Esophagus mucosa (tissue), 1 donor: ENCODE measurements around the gene EIF3F. TPM values are rescaled to one million over a fixed set of nuclear protein-coding genes. Genes with fewer than 3 reads are reported as not detected.

Experiments
- ATAC-seq: fragments of 200-7000 bp; cut with Tn5 transposase; one replicate; pipeline ENCODE4 v1.9.1; 2020
- total RNA-seq: library from RNA; stranded (reverse); gene quantifications from one replicate; pipeline ENCODE4 v1.2.4, GENCODE V29; 2023
- donor health status: DM: yes; HTN: yes; CAD: no.

Gene EIF3F
- total RNA-seq, 1 donor from 2014 or later, result 206 TPM

DNA sequence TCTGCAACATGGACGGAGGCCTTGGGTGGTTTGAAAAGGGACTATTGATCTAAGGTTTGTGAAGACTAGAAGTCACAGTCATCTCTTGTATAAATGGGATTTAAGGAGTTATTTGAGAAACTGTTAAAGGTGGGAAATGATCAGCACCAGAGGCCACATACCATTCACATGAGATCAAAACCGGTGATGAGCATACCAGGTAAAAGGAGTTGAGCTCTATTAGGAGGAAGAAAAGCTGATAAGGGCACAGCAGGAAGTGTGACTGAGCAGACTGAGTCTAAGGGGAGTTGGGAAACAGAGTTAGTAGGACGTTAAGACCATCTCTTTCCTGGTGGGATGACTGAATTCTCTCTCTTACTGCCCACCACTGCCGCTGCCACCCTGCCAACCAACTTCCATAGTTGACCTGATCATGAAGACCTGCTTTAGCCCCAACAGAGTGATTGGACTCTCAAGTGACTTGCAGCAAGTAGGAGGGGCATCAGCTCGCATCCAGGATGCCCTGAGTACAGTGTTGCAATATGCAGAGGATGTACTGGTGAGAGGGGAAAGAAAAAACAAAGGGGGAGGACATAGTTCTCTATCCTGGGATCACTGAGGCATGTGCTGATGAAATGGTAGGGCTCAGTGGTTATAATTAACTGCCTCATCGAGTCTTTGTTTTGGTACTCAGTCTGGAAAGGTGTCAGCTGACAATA, 7.6 kb downstream of the EIF3F start:
- no peak for ATAC-seq

DNA sequence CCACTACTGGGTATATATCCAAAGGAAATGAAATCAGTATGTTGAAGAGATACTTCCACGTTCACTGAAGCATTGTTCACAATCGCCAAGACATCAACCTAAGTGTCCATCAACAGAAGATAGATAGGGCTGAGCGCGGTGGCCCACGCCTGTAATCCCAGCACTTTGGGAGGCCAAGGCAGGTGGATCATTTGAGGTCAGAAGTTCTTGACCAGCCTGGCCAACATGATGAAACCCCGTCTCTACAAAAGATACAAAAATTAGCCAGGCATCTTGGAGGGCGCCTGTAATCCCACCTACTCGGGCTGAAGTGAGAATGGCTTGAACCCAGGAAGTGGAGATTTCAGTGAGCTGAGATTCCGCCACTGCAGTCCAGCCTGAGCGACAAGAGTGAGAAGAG, 12.7 kb downstream of the EIF3F start:
- ATAC-seq, result no peak

DNA sequence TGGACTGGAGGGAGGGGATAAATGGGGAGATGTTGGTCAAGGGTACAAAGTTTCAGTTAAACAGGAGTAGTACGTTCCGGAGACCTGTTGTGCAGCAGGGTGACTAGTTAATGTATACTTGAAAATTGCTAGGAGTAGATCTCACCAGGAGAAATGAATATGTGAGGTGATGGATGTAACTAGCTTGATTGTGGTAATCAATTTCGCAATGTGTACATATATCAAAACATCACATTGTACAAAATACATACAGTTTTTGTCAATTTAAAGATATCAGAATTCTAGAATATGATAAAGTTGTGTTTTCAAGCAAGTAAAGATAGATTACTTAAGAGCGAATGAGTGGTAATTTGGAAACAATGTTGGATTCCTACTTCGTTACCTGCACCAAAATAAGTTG, 13.3 kb downstream of the EIF3F start:
- ATAC-seq, result no peak

DNA sequence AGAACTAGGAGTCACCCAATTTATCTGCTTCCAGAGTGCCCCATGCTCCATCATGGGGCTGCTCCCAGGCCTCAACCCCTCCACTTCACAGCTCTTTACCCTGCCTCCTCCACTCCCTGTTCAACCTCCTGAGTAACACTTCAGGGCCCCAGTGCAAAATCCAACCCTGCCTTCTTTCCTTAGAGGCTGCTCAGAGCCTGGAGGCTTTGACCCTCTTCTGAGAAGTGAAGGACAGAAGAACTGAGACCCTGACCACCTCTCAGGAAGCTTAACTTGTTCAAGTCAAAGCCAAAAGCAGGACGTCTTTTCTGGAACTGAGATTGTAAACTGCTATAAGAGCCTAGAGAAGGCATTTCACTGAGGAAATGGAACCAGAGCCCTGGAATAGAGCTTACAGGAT, 15.5 kb downstream of the EIF3F start:
- no peak for ATAC-seq

DNA sequence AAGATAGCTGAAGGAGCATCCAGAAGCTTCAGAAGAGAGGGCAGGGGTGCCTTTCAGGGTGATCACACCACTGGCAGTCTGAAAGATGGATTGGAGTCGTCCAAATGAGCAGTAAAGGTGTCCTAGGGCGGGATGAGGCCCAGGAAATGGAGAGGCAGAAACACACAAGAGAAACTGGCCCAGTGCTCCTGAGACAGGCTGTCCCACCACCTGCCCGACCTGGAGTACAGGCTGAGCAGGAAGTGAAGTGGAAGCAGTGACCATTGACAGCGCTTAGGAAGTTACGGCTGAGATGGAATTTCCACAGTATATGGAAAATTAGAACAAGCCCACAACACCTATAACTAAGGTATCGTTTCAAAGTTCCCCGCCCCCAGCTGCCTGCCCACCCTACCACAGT, 16.1 kb downstream of the EIF3F start:
- ATAC-seq, result peak; percentile 53

DNA sequence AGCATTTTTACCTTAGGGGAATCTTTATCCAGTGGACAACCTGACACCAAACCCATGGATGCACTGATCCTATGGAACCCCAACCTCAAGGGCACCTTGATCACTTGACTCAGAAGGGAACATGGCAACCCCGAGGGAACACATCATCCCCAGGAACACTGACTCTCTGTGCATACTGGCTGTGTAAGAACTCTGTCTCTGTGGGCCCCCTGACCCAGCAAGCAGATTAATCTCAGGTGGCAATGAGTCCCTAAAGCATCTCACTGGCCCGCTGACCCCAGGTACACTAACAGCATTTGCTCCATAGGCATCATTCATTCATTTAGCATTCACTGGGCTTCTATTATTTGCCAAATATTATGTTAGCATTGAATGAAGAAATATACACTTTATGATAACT, 16.9 kb downstream of the EIF3F start:
- no peak for ATAC-seq

DNA sequence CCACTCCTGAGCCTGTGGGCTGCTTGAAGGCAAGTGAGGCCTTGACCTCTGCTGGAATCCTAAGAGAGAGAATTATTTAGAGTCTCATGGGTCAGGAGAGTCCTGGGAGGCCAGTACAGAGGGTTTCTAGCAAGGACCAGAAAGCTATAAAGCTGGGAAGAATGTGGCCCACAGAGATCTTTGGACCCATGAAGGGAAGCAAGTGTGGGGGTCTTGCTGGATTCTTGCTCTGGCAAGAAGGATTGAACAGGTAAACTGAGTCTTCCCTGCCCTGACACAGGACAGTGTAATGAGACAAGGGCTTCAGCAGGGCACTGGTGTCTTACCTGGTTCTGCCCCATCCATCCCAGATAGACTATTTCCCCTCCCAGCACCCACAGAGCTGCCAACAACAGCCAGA, 18.4 kb downstream of the EIF3F start:
- no peak for ATAC-seq

DNA sequence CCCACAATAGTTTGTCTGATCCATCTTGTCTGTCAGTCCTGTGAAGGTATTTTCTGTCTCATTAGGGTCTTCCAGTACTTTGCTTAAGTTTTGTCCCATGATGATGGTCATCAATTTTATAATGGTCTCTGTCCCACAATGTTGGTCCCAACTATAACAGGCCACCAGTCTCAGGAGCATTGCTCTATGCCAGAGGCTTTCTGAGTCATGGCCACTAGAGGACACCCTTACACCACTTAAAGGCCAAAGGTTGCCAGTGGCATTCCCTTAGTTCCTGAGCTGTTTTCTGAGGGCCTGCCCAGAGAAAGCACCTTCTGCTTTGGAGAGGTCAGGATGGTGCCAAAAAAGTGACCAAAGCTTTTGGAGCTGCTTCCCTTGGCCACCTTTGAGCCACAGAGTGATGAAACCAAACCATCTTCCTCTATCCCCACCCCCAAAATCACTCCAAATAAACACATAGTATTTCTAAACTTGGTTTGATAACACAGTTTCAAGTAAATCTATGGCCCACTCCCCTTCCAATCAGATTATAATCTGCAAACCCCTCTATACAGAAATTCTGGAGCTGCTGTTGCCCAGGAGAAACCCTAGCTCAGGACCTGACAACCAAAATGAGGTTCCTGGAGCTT, 19.3 kb downstream of the EIF3F start:
- peak; percentile 85 for ATAC-seq

DNA sequence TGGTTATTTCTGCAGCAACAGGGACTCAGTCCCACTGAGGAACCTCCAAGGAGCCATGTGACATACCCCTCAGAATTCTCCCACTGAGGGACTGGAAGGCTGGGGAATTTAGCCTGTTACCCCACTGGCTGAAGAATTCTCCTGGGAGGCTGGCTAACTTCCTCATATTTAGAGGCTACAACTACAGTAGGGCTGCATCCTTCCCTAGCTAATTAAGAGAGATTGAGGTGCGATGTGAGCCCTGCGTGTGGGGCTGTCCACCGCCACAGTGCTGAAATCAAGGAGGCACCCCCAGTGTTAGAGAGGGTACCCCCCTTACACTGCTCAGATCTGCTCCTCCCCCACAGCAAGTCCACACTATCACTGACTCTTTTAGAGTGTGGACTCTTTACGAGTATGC, 21.1 kb downstream of the EIF3F start:
- no peak for ATAC-seq

DNA sequence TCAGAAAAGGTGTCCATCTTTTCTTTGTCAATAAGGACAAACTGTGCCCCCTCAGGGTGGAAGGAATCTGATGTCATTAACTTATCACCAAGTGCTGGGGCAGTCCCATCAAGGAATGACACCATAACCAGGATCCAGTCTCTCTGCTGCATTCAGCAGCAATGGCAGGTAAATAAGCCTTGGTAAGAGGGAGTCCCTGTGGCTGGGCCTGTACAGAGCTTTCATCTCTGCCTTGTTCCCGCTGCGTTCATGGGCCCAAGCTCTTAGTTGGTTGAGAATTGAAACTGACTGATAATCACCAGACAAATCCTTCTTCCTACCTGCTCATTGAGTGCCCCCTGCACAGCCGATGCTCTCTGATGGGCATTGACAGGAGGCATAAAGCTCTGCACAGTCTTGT, 22.7 kb downstream of the EIF3F start:
- ATAC-seq, result no peak

DNA sequence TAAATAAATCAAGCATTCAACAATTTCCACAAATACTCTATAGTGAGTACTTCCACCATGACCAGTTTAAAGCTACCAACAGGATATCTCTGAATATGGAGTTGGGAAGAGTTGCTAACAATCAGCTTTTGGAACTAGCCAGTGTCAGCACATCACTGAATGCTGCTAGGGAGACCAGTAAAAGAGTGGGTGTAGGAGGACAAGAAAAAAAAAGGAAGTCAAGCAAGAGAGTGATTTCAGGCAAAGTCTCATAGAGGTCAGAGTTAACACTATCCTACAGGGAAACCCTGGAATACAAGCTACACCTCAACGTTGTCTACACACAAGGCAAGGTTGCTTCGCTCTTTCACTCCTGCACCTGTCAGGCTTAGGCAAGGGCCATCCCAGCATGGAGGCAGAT, 24.2 kb downstream of the EIF3F start:
- no peak for ATAC-seq

DNA sequence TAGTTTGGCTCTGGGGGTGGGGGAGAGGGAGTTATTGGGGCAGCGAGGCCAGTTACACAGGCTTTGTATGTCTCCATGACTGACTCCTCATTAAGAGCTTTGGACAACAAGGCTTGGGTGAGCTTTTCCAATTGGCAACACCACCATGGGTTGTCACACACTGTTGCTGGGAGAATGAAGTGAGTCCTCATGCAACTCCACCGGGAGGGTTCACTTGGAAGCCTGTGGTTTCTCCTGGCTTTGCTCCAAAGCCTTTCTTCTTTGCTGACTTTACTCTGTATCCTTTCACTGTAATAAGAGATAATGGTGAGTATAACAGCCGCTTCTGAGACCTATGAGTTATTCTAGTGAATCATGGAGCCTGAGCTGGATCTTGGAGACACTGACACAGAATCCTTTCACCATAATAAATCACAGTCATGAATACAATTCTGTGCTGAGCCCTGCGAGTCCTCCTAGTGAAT, 24.9 kb downstream of the EIF3F start:
- ATAC-seq, result no peak

DNA sequence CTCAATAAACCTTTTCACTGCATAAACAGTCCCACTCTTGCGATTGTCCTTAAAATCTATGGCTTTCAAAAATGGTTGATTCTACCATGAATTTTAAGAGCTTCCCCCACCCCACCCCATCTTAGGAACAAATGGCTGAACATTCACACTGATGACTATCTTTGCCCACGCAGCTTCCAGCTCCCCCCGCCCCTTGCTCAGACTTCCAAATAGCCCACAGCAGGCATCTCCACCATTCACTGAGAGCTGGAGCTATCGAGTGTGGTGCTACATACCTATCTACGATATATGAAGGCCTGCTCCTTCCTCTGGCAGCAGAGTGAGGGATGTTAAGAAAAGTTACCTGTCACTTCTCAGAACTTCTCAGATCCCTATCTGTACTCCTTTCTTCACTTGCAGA, 26.7 kb downstream of the EIF3F start:
- ATAC-seq, result no peak

DNA sequence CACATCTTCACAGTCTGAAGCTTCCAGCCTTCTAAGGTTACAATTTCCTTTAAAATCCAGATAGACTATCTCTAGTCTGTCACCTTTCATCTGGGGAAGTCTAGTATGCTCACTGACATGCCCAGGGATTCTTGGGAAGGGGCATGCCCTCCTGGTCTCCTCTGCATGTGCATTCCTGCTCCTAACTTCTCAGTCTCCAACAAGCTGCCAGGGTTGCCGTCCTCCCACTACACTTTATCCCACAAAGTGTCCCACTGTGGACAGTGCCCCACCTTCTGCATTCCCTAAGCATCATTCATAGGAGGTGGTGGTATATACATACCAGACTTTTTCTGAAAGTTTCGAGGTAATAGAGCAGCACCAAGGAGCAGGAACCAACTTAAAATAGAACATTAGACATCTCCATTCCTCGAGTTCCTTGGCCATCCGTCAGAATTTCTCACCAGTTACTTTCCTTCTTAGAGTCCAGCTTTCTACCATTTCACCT, 28.7 kb downstream of the EIF3F start:
- no peak for ATAC-seq

DNA sequence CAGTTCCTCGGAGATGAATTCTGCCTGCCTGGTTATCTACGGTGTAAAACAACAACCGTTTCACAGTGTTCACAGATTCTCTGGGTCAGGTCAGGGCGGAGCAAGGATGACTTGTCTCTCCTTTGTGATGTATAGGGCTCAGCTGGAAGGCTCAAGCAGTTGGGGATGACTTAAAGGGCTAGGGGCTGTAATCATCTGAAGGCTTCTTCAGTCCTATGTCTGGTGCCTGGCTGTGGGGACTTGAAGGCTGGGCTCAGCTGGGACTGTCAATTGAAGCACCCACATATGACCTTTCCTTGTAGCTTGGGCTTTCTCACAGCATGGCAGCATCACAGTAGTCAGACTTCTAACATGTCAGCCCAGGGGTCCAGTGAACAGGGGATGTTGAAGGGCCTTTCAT, 29.3 kb downstream of the EIF3F start:
- ATAC-seq, result no peak

DNA sequence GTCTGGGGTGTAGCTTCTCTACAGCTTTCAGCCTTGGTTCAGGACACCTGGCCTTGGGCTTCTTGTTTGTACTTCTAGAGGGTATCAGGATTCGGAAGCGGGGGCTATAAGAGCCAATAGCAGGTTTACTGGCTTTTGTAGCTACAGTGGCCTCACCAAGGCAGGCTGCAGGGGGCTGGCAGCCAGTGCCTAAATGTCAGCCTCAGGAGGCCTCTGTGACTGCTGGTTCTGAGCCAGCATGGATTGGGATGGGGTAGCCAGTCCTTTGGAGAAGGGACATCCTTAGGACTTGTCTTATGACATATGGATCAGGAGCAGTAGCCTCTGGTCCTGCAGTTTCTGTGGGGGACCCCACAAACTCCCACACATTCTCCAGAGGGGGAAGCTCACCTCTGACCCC, 29.9 kb downstream of the EIF3F start:
- no peak for ATAC-seq

DNA sequence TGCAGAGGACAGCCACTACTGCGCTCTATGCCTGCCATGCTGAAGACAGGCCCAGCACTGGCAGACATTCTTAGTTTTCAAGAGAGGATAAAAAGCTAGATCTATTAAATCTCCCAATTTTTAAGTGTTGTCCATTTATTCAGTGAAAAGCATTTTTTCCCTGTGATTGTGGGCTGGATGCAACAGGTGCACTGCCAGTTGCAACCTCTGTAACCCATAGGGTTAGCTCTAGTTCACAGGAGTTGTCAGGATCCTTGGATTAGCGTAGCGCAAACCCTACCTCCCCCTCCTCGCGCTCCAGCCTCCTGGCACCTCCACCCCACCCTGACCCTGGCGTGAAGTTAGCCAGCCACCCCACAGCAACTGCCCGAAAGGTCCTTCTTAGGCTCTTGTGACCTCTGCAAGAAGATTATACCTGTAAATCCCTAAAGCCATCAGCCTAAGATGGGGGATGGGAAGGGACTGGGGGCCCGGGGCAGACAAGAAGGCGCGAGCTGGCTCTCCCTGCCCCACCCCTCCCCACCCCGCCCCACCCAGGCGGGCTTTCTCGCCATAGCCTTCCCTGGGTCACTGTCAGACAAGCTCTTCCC, 30.9 kb downstream of the EIF3F start:
- no peak for ATAC-seq

DNA sequence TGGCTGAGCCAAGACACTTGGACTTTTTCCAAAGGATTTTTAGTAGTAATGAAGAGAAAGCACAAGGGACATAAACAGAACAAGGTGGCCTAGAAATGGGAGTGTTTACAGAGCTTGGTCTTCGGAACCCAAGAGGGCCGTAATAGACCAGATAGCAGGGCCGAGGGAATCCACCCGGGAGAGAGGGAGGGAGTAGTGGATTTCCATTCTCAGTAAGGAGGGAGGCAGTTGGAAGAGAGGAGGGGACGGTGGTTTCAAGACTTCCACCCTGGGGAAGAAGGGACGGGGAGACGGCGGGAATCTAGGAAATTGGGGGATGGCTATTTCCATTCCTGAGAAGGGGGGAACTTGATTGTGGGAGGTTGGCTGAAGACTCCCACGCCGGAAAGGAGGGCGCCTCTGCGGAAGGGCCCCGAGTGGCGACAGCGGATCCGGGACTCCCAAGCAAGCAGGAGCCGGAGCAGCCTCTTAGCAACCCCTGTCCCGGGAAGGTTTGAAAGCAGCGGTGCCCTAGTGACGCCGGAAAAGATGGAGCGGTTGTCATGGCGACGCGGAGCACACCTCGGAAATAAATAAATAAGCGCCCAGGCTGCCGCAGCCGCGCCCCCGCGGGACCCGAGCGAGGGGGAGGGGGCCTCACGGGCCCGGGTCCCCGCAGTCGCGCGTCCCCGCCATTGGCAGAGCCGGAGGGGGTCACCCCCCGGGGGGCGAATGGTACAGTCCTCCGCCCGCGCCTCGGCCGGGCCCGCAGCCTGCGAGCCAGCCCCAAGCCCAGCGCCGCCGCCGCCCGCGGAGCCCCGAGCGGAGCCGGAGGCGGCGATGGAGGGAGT, 31.6 kb downstream of the EIF3F start:
- peak; percentile 55 for ATAC-seq

DNA sequence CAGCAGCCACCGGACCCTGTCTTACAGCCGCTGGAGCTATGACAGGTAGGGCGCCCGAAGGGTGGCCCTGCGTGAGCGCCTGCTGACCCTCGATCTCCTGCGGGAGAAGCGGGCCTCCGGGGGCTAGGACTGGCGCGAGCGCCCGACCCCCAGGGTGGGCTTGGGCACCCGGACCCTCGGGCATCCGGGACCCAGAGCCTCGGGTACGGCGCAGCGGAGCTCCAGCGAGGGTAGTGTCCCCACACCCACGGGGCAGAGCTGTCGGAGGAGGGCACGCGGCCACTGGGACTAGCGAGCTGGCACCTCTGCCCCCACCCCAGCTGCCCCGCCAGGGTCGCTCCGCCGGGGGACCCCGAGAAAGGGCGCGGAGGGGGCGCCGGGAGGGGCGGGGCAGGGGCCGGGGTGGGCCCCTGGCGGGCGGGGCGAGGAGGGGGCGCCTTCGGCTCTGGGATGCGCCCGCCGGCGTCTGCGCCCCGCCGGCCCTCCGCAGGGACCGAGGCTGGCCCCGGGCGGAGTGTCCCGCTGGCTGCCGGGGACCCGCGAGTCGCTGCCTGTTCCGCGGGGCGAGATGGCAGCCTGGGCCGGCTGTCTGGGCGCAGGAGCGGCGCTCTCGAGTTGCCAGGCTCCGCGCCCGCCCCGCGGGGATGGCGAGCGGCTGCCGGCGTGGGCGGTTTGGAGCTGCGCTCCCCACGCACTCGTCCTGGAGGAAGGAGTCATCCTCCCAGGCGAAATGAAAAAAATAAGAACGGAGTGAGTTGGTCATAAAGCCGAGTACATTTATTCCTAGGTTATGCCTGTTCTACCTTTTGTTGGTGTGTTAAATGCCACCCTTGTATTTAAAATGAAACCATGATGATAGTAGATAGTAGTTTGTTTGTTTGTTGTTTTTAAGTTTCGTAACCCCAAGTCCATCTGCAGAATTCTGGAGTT, 32.4 kb downstream of the EIF3F start:
- ATAC-seq, result peak; percentile 29

DNA sequence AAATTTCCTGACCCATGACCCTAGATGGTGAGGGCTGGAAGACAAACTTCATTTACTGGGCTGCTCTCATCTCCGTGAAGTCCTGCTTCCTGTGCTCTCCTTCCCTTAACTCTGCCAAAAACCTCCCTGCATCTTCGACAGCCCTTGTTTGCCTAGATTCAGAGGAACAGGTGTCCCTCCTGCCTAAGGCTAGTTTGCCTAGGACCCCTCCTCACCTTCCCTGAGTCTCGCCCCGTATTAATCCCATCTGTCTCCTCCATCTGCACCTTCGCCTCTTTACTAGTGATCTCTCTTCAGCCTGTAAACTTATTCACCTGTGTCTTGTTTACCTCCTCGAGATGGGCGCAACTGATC, 33.1 kb downstream of the EIF3F start:
- ATAC-seq, result no peak

DNA sequence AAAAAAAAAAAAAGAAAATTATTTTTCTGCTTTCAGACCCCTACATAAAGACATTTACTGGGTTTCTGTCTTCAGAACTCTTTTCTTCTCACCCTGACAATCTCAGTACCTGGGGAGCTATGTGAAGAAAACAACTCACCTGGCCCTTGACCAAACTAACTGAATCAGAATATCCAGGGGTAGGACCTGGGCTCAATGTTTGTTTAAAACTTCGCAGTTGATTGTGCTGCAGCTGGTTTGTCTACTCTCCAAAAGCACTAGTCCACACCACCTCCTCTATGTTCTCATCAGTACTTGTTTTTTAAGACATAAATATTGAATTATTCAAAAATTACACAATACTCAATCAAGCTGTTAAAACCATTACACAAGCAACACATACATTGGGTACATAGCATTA, 34.8 kb downstream of the EIF3F start:
- no peak for ATAC-seq

DNA sequence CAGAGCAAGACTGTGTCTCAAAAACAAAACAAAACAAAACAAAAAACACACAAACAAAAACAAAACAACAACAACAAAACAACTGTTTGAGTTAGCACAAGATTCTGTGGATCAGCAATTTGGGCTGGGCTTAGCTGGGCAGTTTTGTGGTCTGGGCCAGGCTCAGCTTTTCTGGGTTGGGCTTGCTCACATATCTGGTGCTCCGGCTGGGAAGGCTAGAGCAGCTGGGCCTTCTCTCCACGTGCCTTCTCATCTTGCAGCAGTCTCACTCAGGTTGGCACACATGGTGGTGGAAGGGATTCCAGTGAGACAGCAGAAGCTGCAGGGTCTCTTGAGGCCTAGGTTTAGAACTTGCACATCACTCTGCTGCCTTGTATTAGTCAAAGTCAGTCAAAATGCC, 35.7 kb downstream of the EIF3F start:
- ATAC-seq, result no peak
